Measurements from ENCODE around the gene HACD2.

The HACD2 gene

GRCh38 chr3:123622766-123623165 is 37.9 kb upstream of the HACD2 start:
- no peaks in the 10 kb centered on the region for H3K36me3 ChIP-seq (ENCODE audit: control insufficient read depth, insufficient read depth, low read length)
- no peaks in the 10 kb centered on the region for H3K27me3 ChIP-seq (replicated peaks; ENCODE audit: control insufficient read depth, insufficient read depth, low read length)
- no peak overlapping the region for H3K4me3 ChIP-seq (replicated peaks; ENCODE audit: low read depth, low read length)
- DNase-seq (ENCODE audit: extremely low read depth, insufficient read length), result no peak
- TF ChIP-seq CTCF (IDR thresholded peaks at IDR 0.05; ENCODE audit: insufficient read depth, low read length, poor library complexity, severe bottlenecking), result no peak

- DNase-seq (ENCODE audit: extremely low read depth, insufficient read length), result no peak
- Histone ChIP-seq H3K27me3 (replicated peaks; ENCODE audit: control insufficient read depth, insufficient read depth, low read length) (no peaks in the 10 kb centered on the region), H3K4me3 (replicated peaks; ENCODE audit: low read depth, low read length) (no peak overlapping the region), H3K36me3 (ENCODE audit: control insufficient read depth, insufficient read depth, low read length) (no peaks in the 10 kb centered on the region)
- TF ChIP-seq CTCF (IDR thresholded peaks at IDR 0.05; ENCODE audit: insufficient read depth, low read length, poor library complexity, severe bottlenecking), result no peak
These were observed 37.0 kb upstream of the HACD2 start for GRCh38 chr3:123621850-123622189.

DNA sequence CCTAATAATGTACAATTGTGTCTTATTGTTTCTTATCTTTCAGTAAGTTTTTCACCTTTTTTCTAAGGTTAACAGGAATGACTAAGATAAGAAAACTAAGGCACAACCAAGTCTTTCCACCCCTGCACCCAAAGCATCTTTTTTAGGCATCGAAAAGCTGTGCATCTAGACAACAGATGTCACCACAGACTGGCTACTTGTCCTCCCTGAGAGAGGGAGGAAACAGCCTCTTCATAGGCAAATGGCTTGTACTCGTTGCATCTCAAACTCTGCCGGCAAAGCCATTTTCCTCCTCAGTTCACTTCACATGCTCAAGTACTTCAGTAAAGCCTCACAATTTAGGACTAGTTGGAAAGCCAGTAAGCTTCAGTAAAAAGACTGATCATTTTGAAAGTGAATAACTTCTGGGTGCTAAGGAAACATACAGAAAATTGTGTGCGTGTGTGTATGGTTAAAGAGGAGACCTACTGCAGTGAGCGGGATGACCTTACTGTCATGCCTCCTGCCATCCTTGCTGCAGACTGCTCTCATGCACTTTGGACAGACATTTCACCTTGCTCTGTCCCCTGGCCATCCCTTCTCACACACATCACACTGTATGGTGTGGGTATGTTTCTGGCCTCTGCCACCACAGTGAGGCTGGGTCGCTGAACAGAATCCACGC is 36.5 kb upstream of the HACD2 start:
- no peaks in the 10 kb centered on the region for H3K27me3 ChIP-seq (replicated peaks; ENCODE audit: control insufficient read depth, insufficient read depth, low read length)
- no peaks in the 10 kb centered on the region for H3K36me3 ChIP-seq (ENCODE audit: control insufficient read depth, insufficient read depth, low read length)
- no peak overlapping the region for H3K4me3 ChIP-seq (replicated peaks; ENCODE audit: low read depth, low read length)
- no peak for TF ChIP-seq CTCF (IDR thresholded peaks at IDR 0.05; ENCODE audit: insufficient read depth, low read length, poor library complexity, severe bottlenecking)
- no peak for DNase-seq (ENCODE audit: extremely low read depth, insufficient read length)

- no peaks in the 10 kb centered on the region for H3K27me3 ChIP-seq (replicated peaks; ENCODE audit: control insufficient read depth, insufficient read depth, low read length)
- H3K36me3 ChIP-seq (ENCODE audit: control insufficient read depth, insufficient read depth, low read length), result no peaks in the 10 kb centered on the region
- TF ChIP-seq CTCF (IDR thresholded peaks at IDR 0.05; ENCODE audit: insufficient read depth, low read length, poor library complexity, severe bottlenecking), result no peak
- H3K4me3 ChIP-seq (replicated peaks; ENCODE audit: low read depth, low read length), result no peak overlapping the region
- no peak for DNase-seq (ENCODE audit: extremely low read depth, insufficient read length)
These were observed 35.5 kb upstream of the HACD2 start for GRCh38 chr3:123620343-123620742.

DNA sequence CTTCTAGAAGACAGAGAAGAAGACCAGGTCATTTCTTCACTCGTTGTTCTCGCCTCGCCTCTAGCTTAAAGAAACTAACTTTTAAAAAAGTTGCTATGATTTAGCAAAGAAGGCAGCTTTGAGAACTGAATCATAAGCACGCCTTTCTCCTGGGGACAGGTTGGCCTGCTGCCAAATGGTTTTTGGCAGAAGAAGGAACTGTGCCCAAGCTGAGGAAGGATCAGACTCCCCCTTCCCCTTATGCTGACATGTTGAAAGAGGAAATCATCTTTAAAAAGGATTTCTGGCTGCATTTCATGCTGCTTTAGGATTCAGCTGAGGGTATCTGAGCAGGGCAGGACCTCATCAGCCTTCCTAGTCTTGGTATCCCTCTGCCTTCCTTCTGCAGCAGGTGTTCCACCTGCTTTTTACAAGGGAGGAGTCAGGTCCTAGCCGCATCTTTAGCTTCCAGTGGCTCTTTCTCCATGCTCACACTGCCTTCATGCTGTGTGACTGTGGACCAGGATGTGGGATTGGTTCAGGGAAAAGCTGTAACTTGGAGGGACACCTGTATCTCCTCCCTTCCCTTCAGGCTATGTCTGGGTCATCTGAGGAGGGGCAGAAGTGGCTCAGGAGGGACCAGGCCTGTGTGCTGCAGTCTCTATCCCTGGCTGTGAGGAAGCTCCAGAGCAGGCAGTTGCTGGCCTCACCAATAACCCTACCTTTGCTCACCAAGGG is 34.1 kb upstream of the HACD2 start:
- Histone ChIP-seq H3K27me3 (replicated peaks; ENCODE audit: control insufficient read depth, insufficient read depth, low read length) (no peaks in the 10 kb centered on the region), H3K36me3 (ENCODE audit: control insufficient read depth, insufficient read depth, low read length) (no peaks in the 10 kb centered on the region), H3K4me3 (replicated peaks; ENCODE audit: low read depth, low read length) (no peak overlapping the region)
- TF ChIP-seq CTCF (IDR thresholded peaks at IDR 0.05; ENCODE audit: insufficient read depth, low read length, poor library complexity, severe bottlenecking), result no peak
- no peak for DNase-seq (ENCODE audit: extremely low read depth, insufficient read length)
